Neural cell (in vitro differentiated cells): Measurements from ENCODE around the gene TOMM7. TPM values are rescaled to one million over a fixed set of nuclear protein-coding genes. Genes with fewer than 3 reads are reported as not detected.

Experiments used
- H2AFZ ChIP-seq: fragments of 200-600, 300-800 bp; sonication (generic), shearing (Covaris generic); 2 replicates; pipeline ENCODE4 v1.6.0; 2014; ENCODE audit warnings: low read depth, mild to moderate bottlenecking, antibody characterized with exemption, low read length, moderate library complexity
- H3F3A ChIP-seq: fragments of 200-600 bp; shearing (Covaris generic); 2 replicates; pipeline ENCODE4 v1.6.1; 2016; ENCODE audit warnings: mild to moderate bottlenecking, moderate library complexity, mixed read lengths, antibody characterized with exemption, low read length; ENCODE audit not compliant: insufficient read depth, poor library complexity, severe bottlenecking
- H3K27ac ChIP-seq: fragments of 200-600, 300-800 bp; sonication (generic), shearing (Covaris generic); 2 replicates; pipeline ENCODE4 v1.5.1; 2014; ENCODE audit warnings: mild to moderate bottlenecking, low read length, moderate library complexity
- H3K27me3 ChIP-seq: fragments of 300-800, 200-600 bp; sonication (generic), shearing (Covaris generic); 2 replicates; pipeline ENCODE4 v1.6.0; 2014; ENCODE audit warnings: mild to moderate bottlenecking, low read depth, low read length, moderate library complexity; ENCODE audit not compliant: insufficient read depth
- H3K36me3 ChIP-seq: fragments of 300-800, 200-600 bp; sonication (generic), shearing (Covaris generic); 2 replicates; pipeline ENCODE4 v1.5.1; 2014; ENCODE audit warnings: mild to moderate bottlenecking, antibody characterized with exemption, low read length, moderate library complexity; ENCODE audit not compliant: insufficient read depth
- H3K4me2 ChIP-seq: fragments of 300-800, 200-600 bp; sonication (generic), shearing (Covaris generic); 2 replicates; pipeline ENCODE4 v1.6.0; 2014; ENCODE audit warnings: mild to moderate bottlenecking, low read length
- H3K4me3 ChIP-seq: fragments of 300-800, 200-600 bp; sonication (generic), shearing (Covaris generic); 2 replicates; pipeline ENCODE4 v1.5.1; 2014; ENCODE audit warnings: mild to moderate bottlenecking, low read length, moderate library complexity
- H3K79me2 ChIP-seq: fragments of 200-600 bp; shearing (Covaris generic); replicated peaks from 2 replicates; pipeline ENCODE4 v1.6.0; 2014; ENCODE audit warnings: mild to moderate bottlenecking, low read length, moderate library complexity; ENCODE audit not compliant: insufficient read depth
- H3K9ac ChIP-seq: fragments of 300-800, 200-600 bp; sonication (generic), shearing (Covaris generic); 2 replicates; pipeline ENCODE4 v1.6.1; 2016; ENCODE audit warnings: mild to moderate bottlenecking, low read length, mixed read lengths
- H3K9me2 ChIP-seq: fragments of 200-600 bp; shearing (Covaris generic); 2 replicates; pipeline ENCODE4 v1.6.1; 2016; ENCODE audit warnings: mild to moderate bottlenecking, low read length, mixed read lengths; ENCODE audit not compliant: insufficient read depth
- H3K9me3 ChIP-seq: fragments of 200-600, 300-800 bp; sonication (generic), shearing (Covaris generic); 2 replicates; pipeline ENCODE4 v1.6.1; 2016; ENCODE audit warnings: mild to moderate bottlenecking, mixed run types, low read length, moderate library complexity, mixed read lengths
- H4K20me1 ChIP-seq: fragments of 200-600 bp; shearing (Covaris generic); 2 replicates; pipeline ENCODE4 v1.6.1; 2016; ENCODE audit warnings: mild to moderate bottlenecking, mixed run types; ENCODE audit not compliant: insufficient read depth
- EP300 ChIP-seq: fragments of 450-650 bp; conservative IDR thresholded peaks from 2 replicates; pipeline ENCODE4 v1.6.1; 2014; ENCODE audit warnings: antibody characterized with exemption, mild to moderate bottlenecking, moderate library complexity; ENCODE audit not compliant: poor library complexity, severe bottlenecking
- EZH2 ChIP-seq: fragments of 200-600, 300-800 bp; shearing (Covaris generic), sonication (generic); IDR thresholded peaks from 2 replicates; pipeline ENCODE4 v1.6.1; 2014; ENCODE audit warnings: antibody characterized with exemption, low read length, borderline replicate concordance, mild to moderate bottlenecking; ENCODE audit not compliant: insufficient read depth, poor library complexity, severe bottlenecking
- MXI1 ChIP-seq: fragments of 450-650 bp; conservative IDR thresholded peaks from 2 replicates; pipeline ENCODE4 v1.6.1; 2014; ENCODE audit warnings: antibody characterized with exemption, mild to moderate bottlenecking; ENCODE audit not compliant: poor library complexity, severe bottlenecking
- POLR2AphosphoS5 ChIP-seq: IDR thresholded peaks from 2 replicates; pipeline ENCODE4 v1.6.1; 2012
- RAD21 ChIP-seq: fragments of 450-650 bp; conservative IDR thresholded peaks from 2 replicates; pipeline ENCODE4 v1.6.1; 2014; ENCODE audit warnings: antibody characterized with exemption, mild to moderate bottlenecking, moderate library complexity
- SMC3 ChIP-seq: fragments of 450-650 bp; conservative IDR thresholded peaks from 2 replicates; pipeline ENCODE4 v1.6.1; 2014; ENCODE audit warnings: antibody characterized with exemption, mild to moderate bottlenecking, moderate library complexity; ENCODE audit not compliant: poor library complexity
- TAF1 ChIP-seq: IDR thresholded peaks from 2 replicates; pipeline ENCODE4 v1.6.1; 2012; ENCODE audit warnings: low read depth
- polyA plus RNA-seq: library from polyadenylated mRNA; depleted of rRNA; stranded (reverse); fragments of >200 nt; gene quantifications from 2 replicates; pipeline ENCODE4 v1.2.3, GENCODE V29; 2014
- TF ChIP-seq, protein P1 (sequence below): fragments of 450-650 bp; IDR thresholded peaks from 2 replicates; pipeline ENCODE4 v1.5.1; 2014; ENCODE audit warnings: antibody characterized with exemption, mild to moderate bottlenecking, moderate library complexity; ENCODE audit not compliant: poor library complexity, severe bottlenecking
- TF ChIP-seq, protein P2 (sequence below): IDR thresholded peaks from 2 replicates; pipeline ENCODE4 v1.6.1; 2012; ENCODE audit warnings: borderline replicate concordance

TOMM7 gene
- polyA plus RNA-seq, 1 donor from 2014 or later, result 241 TPM

DNA sequence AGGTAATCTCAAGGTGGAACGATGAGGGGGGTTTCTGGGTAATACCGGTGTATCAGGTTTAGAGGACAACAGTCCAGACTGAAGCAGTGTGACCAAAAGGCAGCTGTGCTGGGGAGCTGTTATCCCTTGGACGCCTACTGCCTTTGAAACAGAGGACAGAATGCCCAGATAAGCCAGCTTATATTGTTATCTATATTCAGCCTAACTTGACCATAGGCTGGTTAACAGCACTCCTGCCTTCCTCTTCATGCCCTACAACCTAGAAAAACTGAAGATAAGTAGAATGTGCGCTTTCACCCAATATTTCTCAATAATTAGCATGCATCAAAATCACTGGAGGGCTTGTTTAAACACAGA lies 50.8 kb downstream of the TOMM7 start:
- Histone ChIP-seq H3F3A (no peaks in the 10 kb centered on the region), H3K27ac (no peak overlapping the region), H3K9ac (no peak overlapping the region), H3K4me3 (no peak overlapping the region), H3K27me3 (no peaks in the 10 kb centered on the region), H3K4me2 (no peak overlapping the region), H3K36me3 (no peaks in the 10 kb centered on the region), H4K20me1 (no peaks in the 10 kb centered on the region), H2AFZ (no peak overlapping the region), H3K9me2 (no peaks in the 10 kb centered on the region), H3K79me2 (no peaks in the 10 kb centered on the region), H3K9me3 (no peaks in the 10 kb centered on the region)
- TF ChIP-seq POLR2AphosphoS5 (no peak), SMC3 (no peak), EP300 (no peak), RAD21 (no peak), MXI1 (no peak), TAF1 (no peak), EZH2 (no peak)
- TF ChIP-seq, protein P1, sequence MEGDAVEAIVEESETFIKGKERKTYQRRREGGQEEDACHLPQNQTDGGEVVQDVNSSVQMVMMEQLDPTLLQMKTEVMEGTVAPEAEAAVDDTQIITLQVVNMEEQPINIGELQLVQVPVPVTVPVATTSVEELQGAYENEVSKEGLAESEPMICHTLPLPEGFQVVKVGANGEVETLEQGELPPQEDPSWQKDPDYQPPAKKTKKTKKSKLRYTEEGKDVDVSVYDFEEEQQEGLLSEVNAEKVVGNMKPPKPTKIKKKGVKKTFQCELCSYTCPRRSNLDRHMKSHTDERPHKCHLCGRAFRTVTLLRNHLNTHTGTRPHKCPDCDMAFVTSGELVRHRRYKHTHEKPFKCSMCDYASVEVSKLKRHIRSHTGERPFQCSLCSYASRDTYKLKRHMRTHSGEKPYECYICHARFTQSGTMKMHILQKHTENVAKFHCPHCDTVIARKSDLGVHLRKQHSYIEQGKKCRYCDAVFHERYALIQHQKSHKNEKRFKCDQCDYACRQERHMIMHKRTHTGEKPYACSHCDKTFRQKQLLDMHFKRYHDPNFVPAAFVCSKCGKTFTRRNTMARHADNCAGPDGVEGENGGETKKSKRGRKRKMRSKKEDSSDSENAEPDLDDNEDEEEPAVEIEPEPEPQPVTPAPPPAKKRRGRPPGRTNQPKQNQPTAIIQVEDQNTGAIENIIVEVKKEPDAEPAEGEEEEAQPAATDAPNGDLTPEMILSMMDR, result no peak
- TF ChIP-seq, protein P2, sequence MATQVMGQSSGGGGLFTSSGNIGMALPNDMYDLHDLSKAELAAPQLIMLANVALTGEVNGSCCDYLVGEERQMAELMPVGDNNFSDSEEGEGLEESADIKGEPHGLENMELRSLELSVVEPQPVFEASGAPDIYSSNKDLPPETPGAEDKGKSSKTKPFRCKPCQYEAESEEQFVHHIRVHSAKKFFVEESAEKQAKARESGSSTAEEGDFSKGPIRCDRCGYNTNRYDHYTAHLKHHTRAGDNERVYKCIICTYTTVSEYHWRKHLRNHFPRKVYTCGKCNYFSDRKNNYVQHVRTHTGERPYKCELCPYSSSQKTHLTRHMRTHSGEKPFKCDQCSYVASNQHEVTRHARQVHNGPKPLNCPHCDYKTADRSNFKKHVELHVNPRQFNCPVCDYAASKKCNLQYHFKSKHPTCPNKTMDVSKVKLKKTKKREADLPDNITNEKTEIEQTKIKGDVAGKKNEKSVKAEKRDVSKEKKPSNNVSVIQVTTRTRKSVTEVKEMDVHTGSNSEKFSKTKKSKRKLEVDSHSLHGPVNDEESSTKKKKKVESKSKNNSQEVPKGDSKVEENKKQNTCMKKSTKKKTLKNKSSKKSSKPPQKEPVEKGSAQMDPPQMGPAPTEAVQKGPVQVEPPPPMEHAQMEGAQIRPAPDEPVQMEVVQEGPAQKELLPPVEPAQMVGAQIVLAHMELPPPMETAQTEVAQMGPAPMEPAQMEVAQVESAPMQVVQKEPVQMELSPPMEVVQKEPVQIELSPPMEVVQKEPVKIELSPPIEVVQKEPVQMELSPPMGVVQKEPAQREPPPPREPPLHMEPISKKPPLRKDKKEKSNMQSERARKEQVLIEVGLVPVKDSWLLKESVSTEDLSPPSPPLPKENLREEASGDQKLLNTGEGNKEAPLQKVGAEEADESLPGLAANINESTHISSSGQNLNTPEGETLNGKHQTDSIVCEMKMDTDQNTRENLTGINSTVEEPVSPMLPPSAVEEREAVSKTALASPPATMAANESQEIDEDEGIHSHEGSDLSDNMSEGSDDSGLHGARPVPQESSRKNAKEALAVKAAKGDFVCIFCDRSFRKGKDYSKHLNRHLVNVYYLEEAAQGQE, result no peak

DNA sequence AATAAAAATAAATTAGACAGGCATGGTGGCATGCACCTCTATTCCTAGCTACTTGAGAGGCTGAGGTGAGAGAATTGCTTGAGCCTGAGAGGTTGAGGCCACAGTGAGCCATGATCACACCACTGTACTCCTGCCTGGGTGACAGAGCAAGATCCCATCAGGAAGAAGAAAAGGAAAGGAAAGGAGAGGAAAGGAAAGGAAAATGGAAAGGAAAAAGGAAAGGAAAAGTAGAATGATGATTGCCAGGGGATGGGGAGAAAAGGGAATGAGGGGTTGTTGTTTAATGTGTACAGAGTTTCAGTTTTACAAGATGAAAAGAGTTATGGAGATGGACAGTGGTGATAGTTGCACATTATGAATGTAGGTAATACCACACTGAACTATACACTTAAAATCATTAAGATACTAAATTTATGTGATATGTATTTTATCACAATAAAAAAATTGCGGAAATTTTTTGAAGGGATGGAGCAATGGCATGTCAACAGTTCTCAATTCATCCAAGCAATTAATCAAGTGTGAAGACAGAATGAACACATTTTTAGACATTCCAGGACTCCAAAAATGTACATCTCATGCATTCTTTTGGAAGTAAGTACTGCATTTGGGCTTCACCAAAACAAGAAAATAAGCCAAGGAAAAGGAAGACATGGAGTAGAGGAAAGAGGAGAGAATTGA lies 51.3 kb downstream of the TOMM7 start:
- Histone ChIP-seq H3K27ac (no peak overlapping the region), H3K79me2 (no peaks in the 10 kb centered on the region)

More for the DNA sequence above, 51.3 kb downstream of the TOMM7 start:
- H4K20me1 ChIP-seq, result no peaks in the 10 kb centered on the region
- H2AFZ ChIP-seq, result no peak overlapping the region
- TF ChIP-seq POLR2AphosphoS5 (no peak), EP300 (no peak), TAF1 (no peak), SMC3 (no peak), MXI1 (no peak), RAD21 (no peak), EZH2 (no peak)
- TF ChIP-seq, protein P2, result no peak
- TF ChIP-seq, protein P1, result no peak
- no peaks in the 10 kb centered on the region for H3K27me3 ChIP-seq
- H3K4me2 ChIP-seq, result no peak overlapping the region
- no peak overlapping the region for H3K4me3 ChIP-seq
- no peaks in the 10 kb centered on the region for H3K36me3 ChIP-seq
- H3F3A ChIP-seq, result no peaks in the 10 kb centered on the region
- H3K9me3 ChIP-seq, result no peaks in the 10 kb centered on the region
- H3K9me2 ChIP-seq, result no peaks in the 10 kb centered on the region
- no peak overlapping the region for H3K9ac ChIP-seq
